ENCODE measurements around the gene STARD13. TPM values are rescaled to one million over a fixed set of nuclear protein-coding genes. Genes with fewer than 3 reads are reported as not detected.

STARD13 gene
- total and polyA plus RNA-seq, 7 experiments from 2014 or later, result 0.30 to 1.1 (median 0.73) TPM; not detected in 2

- Histone ChIP-seq H3K4me1 (ENCODE audit: control insufficient read depth in 2 of 2, insufficient read depth in 2 of 2, low read length in 2 of 2) (no peaks in the 10 kb centered on the region), H3K4me3 (ENCODE audit: low read length) (no peak overlapping the region), H3K9me3 (ENCODE audit: control insufficient read depth in 2 of 3, low read length in 3 of 3) (no peaks in the 10 kb centered on the region), H3K27me3 (ENCODE audit: control insufficient read depth in 2 of 2, insufficient read depth in 2 of 2, low read length in 2 of 2) (no peaks in the 10 kb centered on the region), H3K36me3 (ENCODE audit: control insufficient read depth in 2 of 3, insufficient read depth in 3 of 3, low read length in 3 of 3) (no peaks in the 10 kb centered on the region), H3K27ac (ENCODE audit: low read depth, low read length) (no peak overlapping the region)
- Mint-ChIP-seq H3K27me3 (peaks cover 0 to 17% (median 3%) of the 10 kb centered on the region in 5 donors), H3K27ac (no peak overlapping the region), H3K9me3 (no peaks in the 10 kb centered on the region), H3K4me1 (peaks cover 0 to 2% (median 0%) of the 10 kb centered on the region in 7 donors), H3K36me3 (no peaks in the 10 kb centered on the region), H3K4me3 (no peak overlapping the region)
- intact Hi-C loops (cut with micrococcal nuclease), result no loop called here
- no peak for ATAC-seq
- no peak for DNase-seq
- POLR2A ChIA-PET, result no interaction called here
- CTCF ChIA-PET, result no interaction called here
Measured at GRCh38 chr13:33326246-33326645, 40.7 kb upstream of the STARD13 start.

DNA sequence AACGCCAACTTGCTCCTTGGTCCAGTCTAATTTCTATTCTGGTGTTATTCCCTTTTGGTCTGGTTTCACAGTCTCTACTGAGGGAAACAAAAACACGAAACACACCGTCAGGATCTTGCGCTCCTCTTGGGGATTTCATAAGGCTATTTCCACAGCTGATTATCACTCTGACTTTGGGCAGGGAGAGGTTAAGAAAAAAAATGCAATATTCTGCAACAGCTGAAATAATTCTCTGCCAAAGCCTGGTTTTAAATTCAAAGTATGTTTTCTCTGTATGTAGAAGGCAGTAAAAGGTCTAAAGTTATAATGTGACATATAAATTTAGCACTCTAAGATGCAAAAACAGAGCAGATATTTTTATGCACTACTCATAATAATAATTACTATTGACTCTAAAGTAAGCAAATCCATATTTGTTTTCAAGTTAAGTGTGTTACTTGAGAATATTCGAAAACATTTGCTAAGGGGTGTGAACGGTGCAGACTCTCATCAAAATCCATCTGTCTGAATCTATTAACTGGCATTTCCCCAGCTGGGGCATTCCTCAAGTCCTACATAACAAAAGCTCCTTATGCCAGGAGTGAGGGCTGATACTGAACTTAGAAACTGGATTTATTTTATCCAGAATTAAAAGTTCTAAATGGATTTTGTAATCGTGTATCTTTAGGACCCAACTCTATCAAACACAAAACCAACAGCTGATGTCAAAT, 38.4 kb upstream of the STARD13 start:
- no peaks in the 10 kb centered on the region for H3K36me3 Mint-ChIP-seq
- H3K27me3 ChIP-seq (ENCODE audit: control insufficient read depth in 2 of 2, insufficient read depth in 2 of 2, low read length in 2 of 2), result no peaks in the 10 kb centered on the region
- peaks cover 0 to 2% (median 0%) of the 10 kb centered on the region in 11 donors for H3K9me3 Mint-ChIP-seq
- ATAC-seq (no peak), DNase-seq (no peak)
- H3K27ac Mint-ChIP-seq, result no peak overlapping the region
- no peak overlapping the region for H3K4me3 ChIP-seq (ENCODE audit: low read length)
- H3K27ac ChIP-seq (ENCODE audit: low read depth, low read length), result no peak overlapping the region
- H3K4me3 Mint-ChIP-seq, result no peak overlapping the region
- H3K4me1 Mint-ChIP-seq, result peaks cover 0 to 2% (median 0%) of the 10 kb centered on the region in 7 donors
- intact Hi-C loops (cut with micrococcal nuclease), result no loop called here
- CTCF ChIA-PET, result interaction anchor here (0.6 kb wide), 1 partner anchor 227 kb away, joined by 5 read pairs; no protein-coding TSS in a partner anchor
- H3K27me3 Mint-ChIP-seq, result peaks cover 0 to 17% (median 3%) of the 10 kb centered on the region in 5 donors
- H3K36me3 ChIP-seq (ENCODE audit: control insufficient read depth in 2 of 3, insufficient read depth in 3 of 3, low read length in 3 of 3), result no peaks in the 10 kb centered on the region
- no peaks in the 10 kb centered on the region for H3K4me1 ChIP-seq (ENCODE audit: control insufficient read depth in 2 of 2, insufficient read depth in 2 of 2, low read length in 2 of 2)
- POLR2A ChIA-PET, result no interaction called here
- no peaks in the 10 kb centered on the region for H3K9me3 ChIP-seq (ENCODE audit: control insufficient read depth in 2 of 3, low read length in 3 of 3)

GRCh38 chr13:33322965-33323668, 37.6 kb upstream of the STARD13 start:
- DNase-seq, result no peak
- H3K36me3 ChIP-seq (ENCODE audit: control insufficient read depth in 2 of 3, insufficient read depth in 3 of 3, low read length in 3 of 3), result no peaks in the 10 kb centered on the region
- H3K9me3 Mint-ChIP-seq, result peaks cover 0 to 11% (median 0%) of the 10 kb centered on the region in 11 donors
- H3K4me1 Mint-ChIP-seq, result peaks cover 0 to 2% (median 0%) of the 10 kb centered on the region in 7 donors
- no peak overlapping the region for H3K4me3 Mint-ChIP-seq
- H3K36me3 Mint-ChIP-seq, result no peaks in the 10 kb centered on the region
- no peaks in the 10 kb centered on the region for H3K27me3 ChIP-seq (ENCODE audit: control insufficient read depth in 2 of 2, insufficient read depth in 2 of 2, low read length in 2 of 2)
- ChIA-PET CTCF (no interaction called here), POLR2A (no interaction called here)
- intact Hi-C loops (cut with micrococcal nuclease), result no loop called here
- no peaks in the 10 kb centered on the region for H3K9me3 ChIP-seq (ENCODE audit: control insufficient read depth in 2 of 3, low read length in 3 of 3)
- no peak for ATAC-seq
- H3K27ac Mint-ChIP-seq, result no peak overlapping the region
- peaks cover 0 to 26% (median 5%) of the 10 kb centered on the region in 5 donors for H3K27me3 Mint-ChIP-seq
- H3K4me3 ChIP-seq (ENCODE audit: low read length), result no peak overlapping the region
- H3K27ac ChIP-seq (ENCODE audit: low read depth, low read length), result no peak overlapping the region
- no peaks in the 10 kb centered on the region for H3K4me1 ChIP-seq (ENCODE audit: control insufficient read depth in 2 of 2, insufficient read depth in 2 of 2, low read length in 2 of 2)

DNA sequence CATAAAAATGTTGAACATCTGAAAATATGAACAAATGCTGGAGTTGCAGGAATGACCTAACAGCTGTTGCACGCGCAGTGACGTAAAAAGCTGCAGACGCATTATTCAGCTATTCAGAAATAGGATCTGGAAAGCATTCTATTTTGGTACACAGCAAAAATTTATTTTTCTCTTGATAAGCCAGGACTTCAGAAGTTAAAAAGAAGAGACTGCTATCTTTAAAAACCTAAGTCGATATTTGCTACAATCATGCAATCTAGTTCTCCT, 36.9 kb upstream of the STARD13 start:
- intact Hi-C loops (cut with micrococcal nuclease), result no loop called here

GRCh38 chr13:33321686-33322542, 36.4 kb upstream of the STARD13 start:
- ATAC-seq, result no peak
- Histone ChIP-seq H3K4me3 (ENCODE audit: low read length) (no peak overlapping the region), H3K27ac (ENCODE audit: low read depth, low read length) (no peak overlapping the region), H3K27me3 (ENCODE audit: control insufficient read depth in 2 of 2, insufficient read depth in 2 of 2, low read length in 2 of 2) (no peaks in the 10 kb centered on the region), H3K36me3 (ENCODE audit: control insufficient read depth in 2 of 3, insufficient read depth in 3 of 3, low read length in 3 of 3) (no peaks in the 10 kb centered on the region), H3K9me3 (ENCODE audit: control insufficient read depth in 2 of 3, low read length in 3 of 3) (no peaks in the 10 kb centered on the region), H3K4me1 (ENCODE audit: control insufficient read depth in 2 of 2, insufficient read depth in 2 of 2, low read length in 2 of 2) (no peaks in the 10 kb centered on the region)
- ChIA-PET POLR2A (no interaction called here), CTCF (no interaction called here)
- H3K27ac Mint-ChIP-seq, result no peak overlapping the region
- no peaks in the 10 kb centered on the region for H3K36me3 Mint-ChIP-seq
- intact Hi-C loops (cut with micrococcal nuclease), result no loop called here
- DNase-seq, result no peak
- H3K4me3 Mint-ChIP-seq, result no peak overlapping the region
- peaks cover 0 to 34% (median 15%) of the 10 kb centered on the region in 5 donors for H3K27me3 Mint-ChIP-seq
- peaks cover 0 to 12% (median 0%) of the 10 kb centered on the region in 11 donors for H3K9me3 Mint-ChIP-seq
- H3K4me1 Mint-ChIP-seq, result peaks cover 0 to 2% (median 0%) of the 10 kb centered on the region in 7 donors

More for the DNA sequence above, 36.9 kb upstream of the STARD13 start:
- ATAC-seq, result no peak
- H3K4me1 ChIP-seq (ENCODE audit: control insufficient read depth in 2 of 2, insufficient read depth in 2 of 2, low read length in 2 of 2), result no peaks in the 10 kb centered on the region
- no peaks in the 10 kb centered on the region for H3K36me3 ChIP-seq (ENCODE audit: control insufficient read depth in 2 of 3, insufficient read depth in 3 of 3, low read length in 3 of 3)
- H3K36me3 Mint-ChIP-seq, result no peaks in the 10 kb centered on the region
- no peaks in the 10 kb centered on the region for H3K9me3 ChIP-seq (ENCODE audit: control insufficient read depth in 2 of 3, low read length in 3 of 3)
- no peak overlapping the region for H3K27ac ChIP-seq (ENCODE audit: low read depth, low read length)
- H3K4me3 Mint-ChIP-seq, result no peak overlapping the region
- H3K9me3 Mint-ChIP-seq, result peaks cover 0 to 12% (median 0%) of the 10 kb centered on the region in 11 donors
- CTCF ChIA-PET, result no interaction called here
- POLR2A ChIA-PET, result no interaction called here
- no peak overlapping the region for H3K27ac Mint-ChIP-seq
- DNase-seq, result no peak
- peaks cover 0 to 2% (median 0%) of the 10 kb centered on the region in 7 donors for H3K4me1 Mint-ChIP-seq
- no peaks in the 10 kb centered on the region for H3K27me3 ChIP-seq (ENCODE audit: control insufficient read depth in 2 of 2, insufficient read depth in 2 of 2, low read length in 2 of 2)
- peaks cover 0 to 28% (median 10%) of the 10 kb centered on the region in 5 donors for H3K27me3 Mint-ChIP-seq
- no peak overlapping the region for H3K4me3 ChIP-seq (ENCODE audit: low read length)

- Histone ChIP-seq H3K27ac (ENCODE audit: low read depth, low read length) (no peak overlapping the region), H3K4me3 (ENCODE audit: low read length) (no peak overlapping the region), H3K9me3 (ENCODE audit: control insufficient read depth in 2 of 3, low read length in 3 of 3) (no peaks in the 10 kb centered on the region), H3K27me3 (ENCODE audit: control insufficient read depth in 2 of 2, insufficient read depth in 2 of 2, low read length in 2 of 2) (no peaks in the 10 kb centered on the region), H3K4me1 (ENCODE audit: control insufficient read depth in 2 of 2, insufficient read depth in 2 of 2, low read length in 2 of 2) (no peaks in the 10 kb centered on the region), H3K36me3 (ENCODE audit: control insufficient read depth in 2 of 3, insufficient read depth in 3 of 3, low read length in 3 of 3) (no peaks in the 10 kb centered on the region)
- CTCF ChIA-PET, result no interaction called here
- peaks cover 0 to 37% (median 14%) of the 10 kb centered on the region in 5 donors for H3K27me3 Mint-ChIP-seq
- no peak overlapping the region for H3K4me3 Mint-ChIP-seq
- ATAC-seq (no peak), DNase-seq (no peak)
- no peak overlapping the region for H3K27ac Mint-ChIP-seq
- POLR2A ChIA-PET, result no interaction called here
- peaks cover 0 to 12% (median 0%) of the 10 kb centered on the region in 11 donors for H3K9me3 Mint-ChIP-seq
- H3K36me3 Mint-ChIP-seq, result no peaks in the 10 kb centered on the region
- intact Hi-C loops (cut with micrococcal nuclease), result no loop called here
- H3K4me1 Mint-ChIP-seq, result no peaks in the 10 kb centered on the region
Measured at GRCh38 chr13:33319859-33320258, 34.3 kb upstream of the STARD13 start.

All from naive thymus-derived CD4-positive, alpha-beta T cell (primary cell).